Measurements from ENCODE around the gene UBE2J1.

DNA sequence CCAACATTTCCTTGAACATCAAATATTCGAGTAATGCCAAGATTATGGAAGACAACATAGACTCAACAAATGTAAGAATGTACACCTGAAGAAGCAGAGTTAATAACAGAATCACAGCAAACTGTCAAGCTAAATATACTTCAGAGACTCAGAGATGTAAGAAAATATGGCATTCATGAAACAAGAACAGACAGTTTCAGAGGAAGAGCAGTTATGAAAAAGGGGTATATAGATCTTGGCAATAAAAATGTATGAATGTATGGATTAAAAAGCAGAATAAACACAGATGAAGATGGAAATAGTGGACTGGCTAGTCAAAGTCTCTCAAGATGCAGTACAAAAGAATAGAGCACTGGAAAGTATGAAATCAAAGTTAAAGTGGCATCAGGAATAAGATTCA lies 41.1 kb upstream of the UBE2J1 start:
- TF ChIP-seq, protein P1, sequence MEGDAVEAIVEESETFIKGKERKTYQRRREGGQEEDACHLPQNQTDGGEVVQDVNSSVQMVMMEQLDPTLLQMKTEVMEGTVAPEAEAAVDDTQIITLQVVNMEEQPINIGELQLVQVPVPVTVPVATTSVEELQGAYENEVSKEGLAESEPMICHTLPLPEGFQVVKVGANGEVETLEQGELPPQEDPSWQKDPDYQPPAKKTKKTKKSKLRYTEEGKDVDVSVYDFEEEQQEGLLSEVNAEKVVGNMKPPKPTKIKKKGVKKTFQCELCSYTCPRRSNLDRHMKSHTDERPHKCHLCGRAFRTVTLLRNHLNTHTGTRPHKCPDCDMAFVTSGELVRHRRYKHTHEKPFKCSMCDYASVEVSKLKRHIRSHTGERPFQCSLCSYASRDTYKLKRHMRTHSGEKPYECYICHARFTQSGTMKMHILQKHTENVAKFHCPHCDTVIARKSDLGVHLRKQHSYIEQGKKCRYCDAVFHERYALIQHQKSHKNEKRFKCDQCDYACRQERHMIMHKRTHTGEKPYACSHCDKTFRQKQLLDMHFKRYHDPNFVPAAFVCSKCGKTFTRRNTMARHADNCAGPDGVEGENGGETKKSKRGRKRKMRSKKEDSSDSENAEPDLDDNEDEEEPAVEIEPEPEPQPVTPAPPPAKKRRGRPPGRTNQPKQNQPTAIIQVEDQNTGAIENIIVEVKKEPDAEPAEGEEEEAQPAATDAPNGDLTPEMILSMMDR (IDR thresholded peaks at IDR 0.05; ENCODE audit: poor library complexity) = no peak
- no peak for TF ChIP-seq EZH2phosphoT487 (IDR thresholded peaks at IDR 0.05; ENCODE audit: low read depth, severe bottlenecking, unreplicated experiment)

All from hepatocyte (in vitro differentiated cells).